Endodermal cell (in vitro differentiated cells): ENCODE data around the gene RASGEF1C. TPM values are rescaled to one million over a fixed set of nuclear protein-coding genes. Genes with fewer than 3 reads are reported as not detected.

Source experiments
- DNase-seq: peaks from one replicate; pipeline ENCODE4 v3.0.0-alpha.2; 2017
- H3K27ac ChIP-seq: 2 replicates; pipeline ENCODE4 v1.5.1; 2013; ENCODE audit warnings: mild to moderate bottlenecking, low read depth, low read length, moderate library complexity
- H3K27me3 ChIP-seq: 2 replicates; pipeline ENCODE4 v1.6.1; 2013; ENCODE audit warnings: mild to moderate bottlenecking, low read length, moderate library complexity; ENCODE audit not compliant: insufficient read depth, control insufficient read depth, poor library complexity, severe bottlenecking
- H3K36me3 ChIP-seq: 2 replicates; pipeline ENCODE4 v1.7.0; 2013; ENCODE audit warnings: mild to moderate bottlenecking, low read length, moderate library complexity; ENCODE audit not compliant: control insufficient read depth, insufficient read depth
- H3K4me1 ChIP-seq: one replicate; pipeline ENCODE4 v1.7.0; 2013; ENCODE audit warnings: low read length; ENCODE audit not compliant: control insufficient read depth, insufficient read depth
- H3K4me3 ChIP-seq: 2 replicates; pipeline ENCODE4 v1.5.1; 2013; ENCODE audit warnings: mild to moderate bottlenecking, low read length, moderate library complexity
- H3K9ac ChIP-seq: 2 replicates; pipeline ENCODE4 v1.6.1; 2013; ENCODE audit warnings: mild to moderate bottlenecking, low read length, moderate library complexity; ENCODE audit not compliant: poor library complexity, severe bottlenecking; ENCODE audit errors: extremely low read depth
- H3K9me3 ChIP-seq: 2 replicates; pipeline ENCODE4 v1.6.1; 2013; ENCODE audit warnings: mild to moderate bottlenecking, low read length, moderate library complexity; ENCODE audit not compliant: control insufficient read depth
- H3K27ac Mint-ChIP-seq: 2 replicates; pipeline ENCODE4 v1.8.0; 2020; ENCODE audit warnings: mixed read lengths
- H3K27me3 Mint-ChIP-seq: 2 replicates; pipeline ENCODE4 v1.8.0; 2021; ENCODE audit warnings: mild to moderate bottlenecking, mixed read lengths; ENCODE audit not compliant: insufficient read depth
- H3K36me3 Mint-ChIP-seq: 2 replicates; pipeline ENCODE4 v1.8.0; 2020; ENCODE audit warnings: low read depth, mixed read lengths
- H3K4me1 Mint-ChIP-seq: 2 replicates; pipeline ENCODE4 v1.8.0; 2020; ENCODE audit warnings: mixed read lengths
- H3K4me3 Mint-ChIP-seq: 2 replicates; pipeline ENCODE4 v1.8.0; 2020; ENCODE audit warnings: mild to moderate bottlenecking, moderate library complexity, mixed read lengths
- H3K9me3 Mint-ChIP-seq: 2 replicates; pipeline ENCODE4 v1.8.0; 2020; ENCODE audit warnings: mild to moderate bottlenecking, mixed read lengths
- WGBS, 2 experiments: methylation state at CpG; one replicate each; pipeline versions ENCODE4 v1.1.5 to v1.1.7; 2013; ENCODE audit warnings: missing lambda C conversion rate in 2 of 2, mixed read lengths in 1 of 2; ENCODE audit not compliant: insufficient coverage in 1 of 2, insufficient read length in 1 of 2; 5-methylcytosine and 5-hydroxymethylcytosine counted together
- total RNA-seq, 2 donors: library from RNA; stranded (reverse); fragmentation: NEBNext Ultra II Directional in 1 of 2; extraction: Animal tissue kit (Norgen Biotek cat#: 25700) in 1 of 2; gene quantifications; 2 replicates in 1 of 2; 3 replicates in 1 of 2; pipeline ENCODE4 v1.2.1, GENCODE V29; 2021
- TF ChIP-seq, protein P1 (sequence below): fragments of 200-600 bp; sonication (generic); conservative IDR thresholded peaks from 2 replicates; pipeline ENCODE4 v1.5.0; 2021; ENCODE audit warnings: antibody characterized with exemption, mild to moderate bottlenecking

The RASGEF1C gene
- total RNA-seq, 2 donors from 2014 or later, result 0.62 to 0.75 TPM

DNA sequence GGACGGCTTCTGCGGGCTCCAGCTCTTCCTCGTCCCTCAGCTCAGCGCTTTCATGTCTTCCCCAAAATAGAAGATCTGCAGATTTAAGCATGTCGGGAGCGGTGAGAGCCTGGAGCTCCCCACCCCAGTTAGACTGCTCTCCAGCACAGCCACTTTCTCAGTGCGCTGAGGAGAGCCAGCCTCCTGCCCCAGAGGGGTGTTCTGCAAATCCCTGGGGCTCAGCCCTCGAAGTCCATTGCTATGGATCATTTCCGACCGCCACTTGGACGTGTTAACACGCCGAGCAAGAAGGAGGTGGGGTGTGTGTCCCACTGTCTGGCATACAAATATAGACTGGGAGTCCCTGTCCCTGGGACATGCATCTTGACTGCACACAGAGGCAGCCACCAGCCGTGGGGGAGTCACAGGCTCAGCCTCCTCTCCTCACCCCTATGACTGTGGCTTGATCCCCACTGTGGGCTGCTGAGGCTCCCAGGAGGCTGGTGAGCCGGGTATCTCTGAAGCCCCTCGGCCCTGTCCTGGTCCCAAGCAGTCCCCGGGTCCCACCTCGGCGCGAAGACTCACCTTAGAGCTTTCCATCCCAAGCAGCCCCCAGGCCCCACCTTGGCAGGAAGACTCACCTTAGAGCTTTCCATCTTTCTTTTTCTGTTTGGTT is 107.4 kb downstream of the RASGEF1C start:
- Histone ChIP-seq H3K4me3 (no peak overlapping the region), H3K36me3 (no peaks in the 10 kb centered on the region), H3K4me1 (no peaks in the 10 kb centered on the region), H3K27me3 (no peaks in the 10 kb centered on the region), H3K9ac (no peak overlapping the region), H3K27ac (no peak overlapping the region), H3K9me3 (peaks cover 9% of the 10 kb centered on the region)
- TF ChIP-seq, protein P1, sequence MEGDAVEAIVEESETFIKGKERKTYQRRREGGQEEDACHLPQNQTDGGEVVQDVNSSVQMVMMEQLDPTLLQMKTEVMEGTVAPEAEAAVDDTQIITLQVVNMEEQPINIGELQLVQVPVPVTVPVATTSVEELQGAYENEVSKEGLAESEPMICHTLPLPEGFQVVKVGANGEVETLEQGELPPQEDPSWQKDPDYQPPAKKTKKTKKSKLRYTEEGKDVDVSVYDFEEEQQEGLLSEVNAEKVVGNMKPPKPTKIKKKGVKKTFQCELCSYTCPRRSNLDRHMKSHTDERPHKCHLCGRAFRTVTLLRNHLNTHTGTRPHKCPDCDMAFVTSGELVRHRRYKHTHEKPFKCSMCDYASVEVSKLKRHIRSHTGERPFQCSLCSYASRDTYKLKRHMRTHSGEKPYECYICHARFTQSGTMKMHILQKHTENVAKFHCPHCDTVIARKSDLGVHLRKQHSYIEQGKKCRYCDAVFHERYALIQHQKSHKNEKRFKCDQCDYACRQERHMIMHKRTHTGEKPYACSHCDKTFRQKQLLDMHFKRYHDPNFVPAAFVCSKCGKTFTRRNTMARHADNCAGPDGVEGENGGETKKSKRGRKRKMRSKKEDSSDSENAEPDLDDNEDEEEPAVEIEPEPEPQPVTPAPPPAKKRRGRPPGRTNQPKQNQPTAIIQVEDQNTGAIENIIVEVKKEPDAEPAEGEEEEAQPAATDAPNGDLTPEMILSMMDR, result no peak
- Mint-ChIP-seq H3K9me3 (peaks cover 17% of the 10 kb centered on the region), H3K4me3 (no peak overlapping the region), H3K36me3 (no peaks in the 10 kb centered on the region), H3K27me3 (peaks cover 4% of the 10 kb centered on the region), H3K4me1 (no peaks in the 10 kb centered on the region), H3K27ac (no peak overlapping the region)
- WGBS, 2 experiments, result 88 to 89% methylated on average over 18 to 20 of the region's 20 CpGs
- DNase-seq, result no peak

DNA sequence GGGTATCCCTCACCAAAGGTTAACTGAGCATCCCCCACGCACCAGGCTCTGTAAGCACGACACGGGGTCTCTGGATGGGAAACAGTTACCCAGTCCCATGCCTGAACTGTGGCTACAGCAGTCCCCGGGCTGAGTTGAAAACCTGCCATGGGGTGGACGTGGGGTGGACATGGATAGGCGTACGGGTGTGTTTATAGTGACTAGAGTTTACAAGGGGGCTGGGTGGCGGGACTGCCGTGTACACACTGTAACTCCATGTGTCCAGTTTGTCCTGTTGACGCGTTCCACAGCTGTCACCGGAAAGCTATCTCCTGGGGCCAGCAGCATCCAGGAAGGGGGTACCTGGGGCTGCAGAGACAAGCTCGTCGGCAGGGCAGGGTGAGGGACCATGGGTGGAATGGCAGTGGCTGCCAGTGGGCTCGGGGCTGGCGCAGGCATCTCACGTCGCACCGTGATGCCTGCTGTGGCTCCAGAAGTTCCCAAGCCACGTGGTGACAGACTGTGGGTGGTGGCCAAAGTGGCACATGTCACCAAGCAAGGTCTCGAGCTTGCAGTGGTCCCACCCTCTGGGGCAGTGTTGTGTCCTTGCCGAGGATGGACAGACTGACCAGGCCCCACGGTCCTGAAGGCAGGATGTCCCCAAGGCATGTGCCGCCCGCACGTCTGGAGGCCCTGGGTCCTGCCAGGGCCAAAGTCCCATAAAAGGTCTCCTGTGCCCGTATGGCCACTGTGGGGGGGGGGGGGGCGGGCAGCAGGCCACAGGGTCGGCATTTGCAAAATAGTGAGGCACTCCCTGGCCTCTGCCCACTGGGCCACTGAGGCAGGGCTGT is 108.2 kb downstream of the RASGEF1C start:
- Histone ChIP-seq H3K27ac (no peak overlapping the region), H3K9ac (no peak overlapping the region), H3K36me3 (no peaks in the 10 kb centered on the region), H3K4me3 (no peak overlapping the region), H3K4me1 (no peaks in the 10 kb centered on the region), H3K9me3 (peaks cover 2% of the 10 kb centered on the region), H3K27me3 (no peaks in the 10 kb centered on the region)
- WGBS, 2 experiments, result 89 to 92% methylated on average over 16 to 29 of the region's 29 CpGs
- Mint-ChIP-seq H3K4me3 (no peak overlapping the region), H3K36me3 (no peaks in the 10 kb centered on the region), H3K4me1 (no peaks in the 10 kb centered on the region), H3K27me3 (peaks cover 4% of the 10 kb centered on the region), H3K27ac (no peak overlapping the region), H3K9me3 (peaks cover 9% of the 10 kb centered on the region)
- TF ChIP-seq, protein P1, result no peak
- DNase-seq, result no peak

DNA sequence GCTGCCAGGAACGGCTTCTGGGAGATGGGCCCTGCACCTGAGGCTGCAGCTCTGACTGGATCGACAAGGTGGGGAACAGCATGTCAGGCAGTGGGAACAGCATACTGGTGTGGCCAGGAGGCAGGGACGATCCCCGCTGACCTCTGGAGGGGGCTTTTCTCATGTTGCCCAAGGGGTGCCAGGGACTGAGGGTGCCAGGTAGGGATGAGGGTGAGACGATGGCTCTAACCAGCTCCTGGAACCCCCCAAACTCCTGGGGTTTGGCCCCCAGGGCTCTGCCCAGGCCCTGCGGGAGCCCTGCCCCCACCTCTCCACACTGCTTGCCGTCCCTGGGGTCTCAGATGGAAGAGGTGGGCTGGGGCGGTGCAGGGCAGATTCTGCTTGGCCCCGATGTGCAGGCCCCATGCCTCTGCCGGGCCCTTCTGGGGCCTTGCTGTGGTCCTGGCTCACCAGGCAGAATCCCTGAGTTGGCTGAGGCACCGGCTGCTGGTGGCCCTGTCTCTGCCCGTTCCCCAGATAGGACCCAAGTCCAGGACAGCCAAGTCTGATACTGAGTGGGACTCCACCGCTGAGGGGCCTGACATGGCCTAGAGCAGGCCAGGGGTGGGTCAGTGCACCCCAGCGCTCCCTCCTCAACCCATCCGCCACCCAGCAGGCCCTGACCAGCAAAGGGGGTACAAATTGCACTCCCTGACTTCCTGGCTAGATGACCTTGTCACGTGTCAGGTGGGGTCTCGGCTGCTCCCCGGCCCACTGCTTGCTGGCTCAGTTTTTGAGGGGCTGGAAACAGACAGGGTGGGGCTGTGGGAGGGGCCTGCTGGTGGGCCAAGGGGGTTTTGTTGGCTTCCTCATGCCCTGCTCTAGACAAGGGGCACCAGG is 109.0 kb downstream of the RASGEF1C start:
- Histone ChIP-seq H3K27me3 (no peaks in the 10 kb centered on the region), H3K27ac (no peak overlapping the region), H3K9me3 (no peaks in the 10 kb centered on the region), H3K36me3 (no peaks in the 10 kb centered on the region), H3K4me1 (no peaks in the 10 kb centered on the region), H3K9ac (no peak overlapping the region), H3K4me3 (no peak overlapping the region)
- H3K4me1 Mint-ChIP-seq, result no peaks in the 10 kb centered on the region
- H3K27me3 Mint-ChIP-seq, result peaks cover 10% of the 10 kb centered on the region
- WGBS, 2 experiments, result 86% methylated on average over 6 to 18 of the region's 18 CpGs
- H3K27ac Mint-ChIP-seq, result no peak overlapping the region
- TF ChIP-seq, protein P1, result no peak
- H3K4me3 Mint-ChIP-seq, result no peak overlapping the region
- no peaks in the 10 kb centered on the region for H3K36me3 Mint-ChIP-seq
- peaks cover 3% of the 10 kb centered on the region for H3K9me3 Mint-ChIP-seq
- no peak for DNase-seq
